Activated CD4-positive, alpha-beta T cell treated with anti-CD3 and anti-CD28 coated beads, Interleukin-10, Interleukin-2, amounts not matched to agents 100 ng/mL and 50 ng/mL, durations not matched to agents 16 hours and 8 hours (primary cell): ENCODE data around the gene OR4D9.

Source experiments
- DNase-seq: peaks from one replicate; pipeline ENCODE4 v3.0.0-alpha.2; 2020

The OR4D9 gene

DNA sequence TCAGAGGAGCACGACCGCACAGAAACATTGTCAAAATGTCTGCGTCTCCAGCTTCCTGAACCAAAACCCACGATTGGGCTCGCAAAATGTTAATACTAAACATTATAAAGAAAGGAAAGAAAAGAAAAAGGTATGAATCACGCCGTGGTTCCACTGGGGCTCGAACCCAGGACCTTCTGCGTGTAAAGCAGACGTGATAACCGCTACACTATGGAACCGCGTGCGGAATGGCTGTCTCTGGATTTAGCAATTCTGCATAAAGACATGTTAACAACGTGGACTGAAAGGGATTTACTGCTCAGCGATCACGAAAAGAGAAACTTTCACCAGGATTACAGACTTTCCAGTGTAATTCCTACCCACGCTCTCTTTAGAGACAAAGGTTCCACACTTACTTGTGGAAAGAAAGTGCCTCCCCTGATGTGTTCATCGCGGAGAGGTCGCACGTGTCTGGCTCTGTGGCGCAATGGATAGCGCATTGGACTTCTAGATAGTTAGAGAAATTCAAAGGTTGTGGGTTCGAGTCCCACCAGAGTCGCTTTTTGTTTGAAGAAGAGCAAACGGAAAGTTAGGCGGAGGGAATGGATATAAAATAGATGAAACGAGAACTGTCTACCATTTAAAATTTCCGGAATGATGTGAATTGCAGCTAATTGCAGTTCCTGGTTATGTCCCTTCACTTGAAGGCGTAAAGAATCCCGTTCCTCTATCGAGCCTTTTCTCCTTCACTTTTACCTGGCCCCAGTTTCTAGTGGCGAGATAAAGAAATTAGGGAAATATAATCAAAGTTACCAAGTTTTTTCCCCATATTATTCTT is 39.7 kb downstream of the OR4D9 start:
- peak; percentile 91 for DNase-seq

GRCh38 chr11:59551659-59552521 is 40.6 kb downstream of the OR4D9 start:
- peak; percentile 71 for DNase-seq

DNA sequence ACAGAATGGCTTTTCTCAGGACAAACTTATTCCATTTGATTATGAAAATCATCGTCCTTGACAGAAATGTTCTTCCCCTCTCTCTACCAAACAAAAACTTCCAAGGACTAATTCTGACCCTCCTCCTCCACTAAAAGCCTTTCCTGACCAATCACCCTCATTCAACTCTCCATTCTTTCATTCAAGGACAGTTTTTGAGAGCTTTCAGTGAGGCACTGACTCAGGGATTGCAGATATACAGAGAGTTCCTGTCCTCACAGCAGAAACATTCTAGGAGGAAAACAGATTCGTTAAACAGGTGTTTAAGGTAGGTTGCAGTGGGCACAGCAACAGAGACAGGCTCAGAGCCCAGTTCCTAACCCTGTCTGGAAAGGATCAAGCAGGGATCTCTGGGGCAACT is 41.5 kb downstream of the OR4D9 start:
- DNase-seq: no peak

DNA sequence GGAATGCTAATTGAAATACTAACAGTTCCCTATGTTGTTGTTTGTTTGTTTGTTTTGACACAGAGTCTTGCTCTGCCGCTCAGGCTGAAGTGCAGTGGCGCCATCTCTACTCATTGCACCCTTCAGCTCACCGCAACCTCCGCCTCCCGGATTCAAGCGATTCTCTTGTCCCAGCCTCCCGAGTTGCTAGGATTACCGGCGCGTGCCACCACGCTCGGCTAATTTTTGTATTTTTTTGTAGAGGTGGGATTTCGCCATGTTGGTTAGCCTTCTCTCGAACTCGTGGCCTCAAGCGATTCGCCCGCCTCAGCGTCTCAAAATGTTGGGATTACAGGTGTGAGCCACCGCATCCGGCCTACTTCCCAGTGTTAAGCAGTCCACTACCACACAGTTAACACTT is 42.0 kb downstream of the OR4D9 start:
- DNase-seq: no peak

- DNase-seq: no peak
Observed at GRCh38 chr11:59555601-59556114, 44.3 kb downstream of the OR4D9 start.

DNA sequence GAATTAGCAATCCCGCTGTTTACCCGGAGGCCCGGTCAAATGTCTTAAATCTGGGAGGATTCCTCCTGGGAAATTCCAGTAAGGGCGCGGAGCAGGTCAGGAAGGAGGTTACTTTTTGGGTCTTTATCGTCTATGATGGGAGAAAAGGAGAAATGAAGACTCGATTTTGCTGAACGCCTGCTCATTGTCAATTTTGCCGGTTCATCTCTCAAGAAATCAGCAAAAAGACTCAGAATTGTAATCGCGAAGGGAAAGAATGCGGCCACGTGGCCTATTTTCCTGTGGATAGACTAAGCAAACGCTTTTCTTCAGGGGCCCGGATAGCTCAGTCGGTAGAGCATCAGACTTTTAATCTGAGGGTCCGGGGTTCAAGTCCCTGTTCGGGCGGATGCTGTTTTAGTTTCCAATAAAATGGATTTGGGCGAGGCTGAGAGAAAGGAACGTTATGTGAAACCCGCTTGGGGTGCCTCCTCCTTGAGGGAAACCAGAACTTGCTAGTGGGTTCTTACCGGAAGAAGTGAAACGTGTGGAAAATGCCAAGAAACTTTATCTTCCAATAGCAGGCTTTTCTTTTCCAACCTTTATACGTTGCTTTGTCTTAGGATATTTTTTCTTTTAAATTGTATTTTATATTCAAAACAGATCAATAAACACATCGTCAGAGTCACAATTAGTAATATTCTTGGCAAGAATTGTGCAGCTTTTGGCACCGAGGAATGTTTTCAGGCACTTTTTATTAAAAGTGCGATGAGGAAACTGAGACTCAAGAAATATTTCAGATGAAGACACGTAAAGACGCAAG is 45.0 kb downstream of the OR4D9 start:
- peak; percentile 92 for DNase-seq

- peak; percentile 44 for DNase-seq
Observed at GRCh38 chr11:59556917-59557348, 45.6 kb downstream of the OR4D9 start.

- DNase-seq: no peak
Observed at GRCh38 chr11:59558270-59558643, 46.9 kb downstream of the OR4D9 start.

GRCh38 chr11:59559886-59560285 is 48.5 kb downstream of the OR4D9 start:
- DNase-seq: no peak

DNA sequence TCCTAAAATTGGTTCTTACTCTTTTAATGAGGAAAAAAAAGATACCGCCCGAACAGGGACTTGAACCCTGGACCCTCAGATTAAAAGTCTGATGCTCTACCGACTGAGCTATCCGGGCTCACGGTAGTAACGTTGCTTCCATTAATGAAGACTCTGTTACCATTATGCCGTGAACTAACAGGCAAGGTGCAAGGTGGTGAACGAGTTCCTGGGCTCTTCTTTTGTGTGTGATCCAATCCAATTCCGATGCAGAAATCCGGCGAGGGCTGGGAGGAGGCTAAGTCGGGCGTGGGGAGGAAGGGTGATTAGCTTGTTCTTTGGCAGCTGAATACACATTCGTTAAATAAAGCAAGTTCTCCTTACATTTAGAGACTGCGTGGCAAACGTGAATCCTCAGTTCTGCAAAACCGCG is 49.0 kb downstream of the OR4D9 start:
- DNase-seq: peak; percentile 90

- peak; percentile 89 for DNase-seq
Observed at GRCh38 chr11:59560702-59561473, 49.5 kb downstream of the OR4D9 start.

GRCh38 chr11:59562292-59562691 is 51.0 kb downstream of the OR4D9 start:
- no peak for DNase-seq
